GM19324 (cell line): ENCODE results near the gene BLVRA.
A peak's percentile ranks its signal among the peaks of the same experiment; 100 is the strongest.
"Not testable (repeated sequence)": the region's sequence is repeated elsewhere in the genome, so short reads cannot be mapped to it uniquely, and the experiment has no call there.

Experiments used
- ATAC-seq: cut with Tn5 transposase; IDR thresholded peaks from one replicate; pipeline ENCODE4 v1.9.1; 2021; ENCODE audit warnings: mild to moderate bottlenecking, moderate library complexity; ENCODE audit not compliant: unreplicated experiment, low FRiP score

BLVRA gene

GRCh38 chr7:43792471-43793150 lies 34.1 kb downstream of the BLVRA start:
- no peak for ATAC-seq

DNA sequence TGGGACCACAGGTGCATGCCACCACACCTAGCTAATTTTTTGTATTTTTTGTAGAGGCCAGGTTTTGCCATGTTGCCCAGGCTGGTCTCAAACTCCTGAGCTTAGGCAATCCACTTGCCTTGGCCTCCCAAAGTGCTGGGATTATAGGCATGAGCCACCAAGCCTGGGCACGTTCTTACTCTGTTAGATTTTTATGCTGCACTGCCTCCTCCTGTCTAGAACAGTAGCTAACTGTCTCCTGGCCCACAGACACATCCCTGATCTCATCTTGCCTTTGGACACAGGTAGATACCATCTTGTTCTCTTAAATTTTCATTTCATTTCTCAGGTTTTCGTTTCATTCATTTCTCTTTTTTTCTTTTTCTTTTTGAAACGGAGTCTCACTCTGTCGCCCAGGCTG lies 41.1 kb downstream of the BLVRA start:
- no peak for ATAC-seq

- no peak for ATAC-seq
These were observed 45.4 kb downstream of the BLVRA start for GRCh38 chr7:43803865-43804264.

DNA sequence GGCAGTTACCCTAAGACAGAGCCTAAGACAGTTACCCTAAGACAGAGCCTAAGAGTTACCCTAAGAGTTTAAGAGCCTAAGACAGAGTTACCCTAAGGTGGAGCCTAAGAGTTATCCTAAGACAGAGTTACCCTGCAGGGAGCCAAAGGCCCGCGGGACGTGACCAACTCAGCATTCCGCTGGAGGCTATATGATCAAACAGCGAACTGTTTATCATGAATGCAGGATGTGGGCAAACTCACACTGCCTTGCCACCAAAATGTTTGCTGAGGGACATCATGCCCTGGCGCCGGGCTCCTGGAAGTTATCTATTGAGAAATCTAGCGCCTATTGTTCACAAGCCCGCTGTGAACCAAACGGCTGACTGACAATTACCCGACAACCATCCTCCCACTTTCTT lies 49.9 kb downstream of the BLVRA start:
- ATAC-seq: no peak

GRCh38 chr7:43810195-43810941 lies 51.9 kb downstream of the BLVRA start:
- not testable (repeated sequence) for ATAC-seq

DNA sequence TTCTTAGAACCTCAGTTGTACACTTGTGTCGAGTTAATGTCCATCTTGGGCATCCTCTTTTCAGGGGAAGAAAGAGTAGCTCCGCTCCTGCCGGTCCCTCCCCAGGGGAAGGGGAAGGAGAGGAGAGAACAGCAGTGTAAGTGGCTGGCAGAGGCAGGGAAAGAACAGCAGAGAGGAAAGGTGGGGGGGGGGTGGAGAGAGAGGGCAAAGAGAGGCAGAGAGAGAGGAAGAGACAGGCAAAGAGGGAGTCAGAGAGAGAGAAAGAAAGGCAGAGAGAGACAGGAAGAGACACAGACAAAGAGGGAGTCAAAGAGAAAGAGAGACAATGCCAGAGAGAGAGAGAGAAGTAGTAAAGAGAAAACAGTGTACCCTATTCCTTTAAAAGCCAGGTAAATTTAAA lies 56.9 kb downstream of the BLVRA start:
- ATAC-seq: no peak

GRCh38 chr7:43816046-43816797 lies 57.7 kb downstream of the BLVRA start:
- ATAC-seq: not testable (repeated sequence)

DNA sequence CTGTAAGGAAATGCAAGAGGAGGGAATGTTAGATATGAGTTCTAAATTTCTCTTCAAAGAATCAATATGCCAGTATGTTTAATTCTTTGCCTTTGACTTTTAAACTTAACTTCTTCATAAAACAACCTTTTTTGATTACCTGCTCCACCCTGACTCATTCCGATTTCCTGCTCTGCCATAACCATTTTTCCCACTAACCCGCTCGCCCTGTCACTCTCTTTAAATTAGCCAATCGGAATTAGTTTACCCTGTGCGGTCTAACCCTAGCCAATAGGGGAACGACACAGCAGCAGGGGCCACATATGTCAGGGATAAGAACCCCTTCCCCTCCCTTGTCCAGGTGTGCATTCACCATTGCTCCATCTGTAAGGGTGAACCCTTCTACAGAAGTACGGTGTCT lies 64.9 kb downstream of the BLVRA start:
- not testable (repeated sequence) for ATAC-seq

DNA sequence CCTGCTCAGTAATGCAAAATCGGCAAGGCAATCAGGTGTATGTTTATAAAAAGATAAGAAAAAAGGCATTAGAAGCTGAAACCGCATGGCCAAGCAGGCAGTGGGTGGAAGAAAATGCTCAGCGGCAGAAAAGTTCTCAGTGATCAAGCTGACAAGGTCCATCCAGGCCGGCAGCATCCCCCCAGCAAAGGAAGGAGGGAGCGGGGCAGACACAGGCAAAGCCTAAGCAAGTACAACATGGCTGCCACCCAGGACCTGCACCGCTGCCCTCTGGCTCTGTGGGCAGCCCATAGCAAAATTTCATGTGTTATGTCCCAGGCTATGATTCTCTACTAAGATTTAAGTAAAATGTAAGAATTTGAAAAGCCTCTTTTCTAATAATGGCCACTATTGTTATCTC lies 65.5 kb downstream of the BLVRA start:
- no peak for ATAC-seq

- not testable (repeated sequence) for ATAC-seq
These were observed 66.0 kb downstream of the BLVRA start for GRCh38 chr7:43824513-43824912.

DNA sequence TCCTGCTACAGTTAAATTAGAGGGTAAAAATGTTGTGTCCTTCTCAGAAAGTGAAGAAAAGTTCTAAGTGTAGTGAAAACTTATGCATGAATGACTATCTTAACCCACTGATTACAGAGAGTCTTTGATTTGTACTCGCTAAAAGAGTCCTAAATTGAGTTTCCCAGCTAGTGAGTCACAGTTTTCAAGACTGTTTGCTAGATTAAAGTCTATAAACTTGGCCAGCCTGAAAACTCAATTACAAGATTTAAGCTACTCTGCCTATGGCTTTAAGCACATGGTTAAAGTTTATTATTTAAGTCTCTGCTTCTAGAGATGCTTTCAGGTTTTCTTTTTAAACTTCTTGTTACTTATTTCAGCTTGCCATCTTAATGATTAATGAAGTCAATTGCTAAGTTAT lies 66.5 kb downstream of the BLVRA start:
- no peak for ATAC-seq

DNA sequence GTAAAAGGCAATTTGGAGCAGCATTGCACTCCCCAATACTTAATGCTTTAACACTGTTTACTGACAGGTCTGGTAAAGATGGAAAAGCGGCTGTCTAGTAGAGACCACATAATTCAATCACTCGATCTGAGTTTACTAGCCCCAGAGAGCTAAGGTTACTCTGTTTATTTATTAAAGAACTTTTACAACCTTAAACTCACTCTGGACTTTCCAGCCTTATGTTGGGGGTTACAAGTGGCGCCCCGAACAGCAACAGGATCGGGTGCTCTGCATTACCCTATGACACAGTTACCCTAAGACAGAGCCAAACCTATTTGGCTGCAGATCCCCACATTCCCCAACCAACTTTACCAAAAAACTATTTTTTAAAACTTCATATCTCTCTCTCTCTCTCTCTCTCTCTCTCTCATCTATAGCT lies 66.9 kb downstream of the BLVRA start:
- ATAC-seq: no peak

- not testable (repeated sequence) for ATAC-seq
These were observed 72.4 kb downstream of the BLVRA start for GRCh38 chr7:43830917-43831316.

- peak; percentile 52 for ATAC-seq
These were observed 76.2 kb downstream of the BLVRA start for GRCh38 chr7:43834463-43835251.

GRCh38 chr7:43838201-43838658 lies 79.8 kb downstream of the BLVRA start:
- no peak for ATAC-seq

DNA sequence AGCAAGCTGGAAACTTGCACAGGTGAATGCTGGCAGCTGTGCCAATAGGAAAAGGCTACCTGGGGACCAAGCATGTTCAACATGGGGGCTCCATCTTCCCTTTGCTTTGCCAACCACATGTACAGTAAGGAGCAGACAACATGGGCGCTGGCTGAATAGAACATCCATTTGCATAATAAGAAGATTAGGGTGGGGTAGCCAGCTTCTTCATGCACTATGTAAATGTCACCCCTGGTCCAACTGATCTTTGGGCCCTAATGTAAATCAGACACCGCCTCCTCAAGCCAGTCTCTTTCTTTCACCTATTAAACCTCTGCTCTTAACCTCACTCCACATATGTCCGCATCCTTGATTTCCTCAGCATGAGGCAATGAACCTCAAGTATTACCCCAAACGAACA lies 84.8 kb downstream of the BLVRA start:
- no peak for ATAC-seq

DNA sequence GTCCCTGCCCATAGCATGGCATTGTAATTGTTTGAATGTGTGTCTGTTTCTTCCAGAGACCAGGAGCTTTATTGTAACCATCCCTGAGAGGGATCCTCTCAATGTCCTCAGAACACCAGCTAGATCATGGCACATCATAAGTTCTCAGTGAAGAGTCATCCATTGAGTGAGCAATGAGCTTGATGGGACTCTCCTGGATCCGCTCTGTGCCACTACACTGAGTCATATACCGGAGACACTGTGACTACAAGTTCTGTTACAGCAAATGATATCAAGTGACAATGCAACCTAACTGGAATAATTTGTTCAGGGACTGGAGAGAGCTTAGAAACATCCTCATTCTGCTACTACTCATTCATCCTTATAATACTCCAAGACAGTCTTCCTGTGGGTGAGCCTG lies 85.8 kb downstream of the BLVRA start:
- no peak for ATAC-seq

DNA sequence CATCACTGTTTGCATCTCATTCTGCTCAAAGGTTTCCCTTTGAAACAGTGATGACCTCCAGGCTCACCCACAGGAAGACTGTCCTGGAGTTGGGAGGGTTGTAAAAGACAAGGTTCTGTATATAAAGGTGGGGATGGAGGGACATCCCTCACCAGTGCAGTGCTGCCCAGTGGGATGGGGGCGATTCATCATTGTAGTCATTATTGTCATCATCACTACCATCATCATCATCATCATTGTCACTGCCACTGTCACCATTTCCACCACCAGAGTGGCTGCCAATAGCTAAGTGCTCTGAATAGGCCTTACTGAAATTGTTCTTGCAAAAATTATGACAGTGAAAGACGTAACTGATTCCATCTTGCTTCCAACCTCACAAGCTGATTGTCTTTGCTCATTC lies 86.2 kb downstream of the BLVRA start:
- ATAC-seq: no peak

- no peak for ATAC-seq
These were observed 89.0 kb downstream of the BLVRA start for GRCh38 chr7:43847496-43847895.

DNA sequence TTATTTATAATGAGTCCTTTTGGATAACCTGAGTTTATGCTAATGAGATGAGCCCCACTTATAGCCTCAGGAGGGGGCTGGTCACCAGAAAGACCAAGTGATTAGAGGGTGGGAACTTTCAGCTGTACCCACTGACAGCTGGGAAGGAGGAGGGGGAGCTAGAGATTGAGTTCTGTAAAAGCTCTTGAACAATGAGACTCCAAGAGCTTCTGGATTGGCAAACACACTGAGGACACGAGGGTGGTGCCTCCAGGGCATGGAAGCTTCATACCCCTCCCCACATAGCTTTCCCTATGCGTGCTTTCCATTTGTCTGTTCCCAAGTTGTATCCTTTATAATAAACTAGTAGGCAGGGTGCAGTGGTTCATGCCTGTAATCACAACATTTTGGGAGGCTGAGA lies 90.6 kb downstream of the BLVRA start:
- no peak for ATAC-seq
